ENCODE measurements around the gene TEAD2.

TEAD2 gene

GRCh38 chr19:49359851-49360820 is 2.1 kb downstream of the TEAD2 start:
- ChIA-PET CTCF (no interaction called here), POLR2A (no interaction called here)
- H3K4me3 ChIP-seq (ENCODE audit: control insufficient read depth in 1 of 7, extremely low read depth in 1 of 7, insufficient read depth in 4 of 7, low read depth in 2 of 7, low read length in 6 of 7) = no peak overlapping the region
- no peaks in the 10 kb centered on the region for H3K9me3 ChIP-seq (ENCODE audit: control extremely low read depth in 1 of 5, control insufficient read depth in 4 of 5, insufficient read depth in 2 of 5, low read depth in 1 of 5, low read length in 4 of 5)
- DNase-seq = peak in 1 of 3 donors; percentile 25
- H3K27me3 ChIP-seq (replicated peaks in 2 of 5; ENCODE audit: control insufficient read depth in 4 of 5, insufficient read depth in 5 of 5, low read length in 4 of 5) = peaks cover 0 to 47% (median 16%) of the 10 kb centered on the region in 5 experiments
- no peaks in the 10 kb centered on the region for H3K36me3 ChIP-seq (ENCODE audit: control insufficient read depth in 4 of 4, insufficient read depth in 4 of 4, low read length in 3 of 4)
- no peak overlapping the region for H3K27ac ChIP-seq (ENCODE audit: insufficient read depth in 1 of 2, low read depth in 1 of 2, low read length in 2 of 2, poor library complexity in 1 of 2, severe bottlenecking in 2 of 2)
- WGBS (ENCODE audit: insufficient coverage) = 67% methylated on average over 5 of the region's 17 CpGs
- H3K4me1 ChIP-seq (ENCODE audit: control extremely low read depth in 1 of 4, control insufficient read depth in 4 of 4, insufficient read depth in 4 of 4, low read length in 3 of 4) = peaks cover 0 to 46% (median 31%) of the 10 kb centered on the region in 4 experiments

GRCh38 chr19:49357186-49357585 is 5.0 kb downstream of the TEAD2 start:
- WGBS (ENCODE audit: insufficient coverage) = 88% methylated on average over 9 of the region's 9 CpGs
- POLR2A ChIA-PET = interaction anchor here (0.7 kb wide), 1 partner anchor 9 kb away, joined by 3 read pairs; no protein-coding TSS in a partner anchor
- no peak for DNase-seq
- Histone ChIP-seq H3K27ac (ENCODE audit: insufficient read depth in 1 of 2, low read depth in 1 of 2, low read length in 2 of 2, poor library complexity in 1 of 2, severe bottlenecking in 2 of 2) (no peak overlapping the region), H3K4me1 (ENCODE audit: control extremely low read depth in 1 of 4, control insufficient read depth in 4 of 4, insufficient read depth in 4 of 4, low read length in 3 of 4) (peaks cover 0 to 22% (median 15%) of the 10 kb centered on the region in 4 experiments), H3K9me3 (ENCODE audit: control extremely low read depth in 1 of 5, control insufficient read depth in 4 of 5, insufficient read depth in 2 of 5, low read depth in 1 of 5, low read length in 4 of 5) (no peaks in the 10 kb centered on the region), H3K4me3 (ENCODE audit: control insufficient read depth in 1 of 7, extremely low read depth in 1 of 7, insufficient read depth in 4 of 7, low read depth in 2 of 7, low read length in 6 of 7) (no peak overlapping the region), H3K27me3 (replicated peaks in 2 of 5; ENCODE audit: control insufficient read depth in 4 of 5, insufficient read depth in 5 of 5, low read length in 4 of 5) (peaks cover 0 to 18% (median 3%) of the 10 kb centered on the region in 5 experiments), H3K36me3 (ENCODE audit: control insufficient read depth in 4 of 4, insufficient read depth in 4 of 4, low read length in 3 of 4) (no peaks in the 10 kb centered on the region)
- CTCF ChIA-PET = no interaction called here

DNA sequence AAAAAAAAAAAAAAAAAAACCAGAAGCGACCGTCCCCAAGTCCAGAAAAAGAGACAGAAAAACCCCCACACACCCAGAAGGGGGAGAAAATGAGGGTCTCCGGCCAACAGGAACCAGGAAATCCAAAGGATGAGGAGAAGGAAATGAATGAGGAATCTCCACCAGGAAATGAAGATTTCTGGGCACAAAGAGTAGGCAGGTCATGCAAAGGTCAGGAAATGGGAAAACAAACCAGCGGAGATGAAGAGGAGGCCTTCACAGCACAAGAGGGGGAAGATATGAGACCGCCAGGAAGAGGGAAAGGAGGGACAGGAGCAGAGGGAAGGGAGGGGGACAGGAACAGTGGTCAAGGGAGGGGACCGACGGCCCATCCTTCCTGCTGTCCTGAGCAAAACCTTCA is 5.8 kb downstream of the TEAD2 start:
- Histone ChIP-seq H3K36me3 (ENCODE audit: control insufficient read depth in 4 of 4, insufficient read depth in 4 of 4, low read length in 3 of 4) (no peaks in the 10 kb centered on the region), H3K9me3 (ENCODE audit: control extremely low read depth in 1 of 5, control insufficient read depth in 4 of 5, insufficient read depth in 2 of 5, low read depth in 1 of 5, low read length in 4 of 5) (no peaks in the 10 kb centered on the region), H3K27me3 (replicated peaks in 2 of 5; ENCODE audit: control insufficient read depth in 4 of 5, insufficient read depth in 5 of 5, low read length in 4 of 5) (peaks cover 0 to 9% (median 3%) of the 10 kb centered on the region in 5 experiments), H3K4me1 (ENCODE audit: control extremely low read depth in 1 of 4, control insufficient read depth in 4 of 4, insufficient read depth in 4 of 4, low read length in 3 of 4) (peaks cover 0 to 14% (median 11%) of the 10 kb centered on the region in 4 experiments), H3K4me3 (ENCODE audit: control insufficient read depth in 1 of 7, extremely low read depth in 1 of 7, insufficient read depth in 4 of 7, low read depth in 2 of 7, low read length in 6 of 7) (no peak overlapping the region), H3K27ac (ENCODE audit: insufficient read depth in 1 of 2, low read depth in 1 of 2, low read length in 2 of 2, poor library complexity in 1 of 2, severe bottlenecking in 2 of 2) (no peak overlapping the region)
- ChIA-PET CTCF (interaction anchor here (0.5 kb wide), 1 partner anchor 30 kb away, joined by 4 read pairs; no protein-coding TSS in a partner anchor), POLR2A (no interaction called here)
- DNase-seq = no peak
- WGBS (ENCODE audit: insufficient coverage) = 88% methylated on average over 5 of the region's 7 CpGs

DNA sequence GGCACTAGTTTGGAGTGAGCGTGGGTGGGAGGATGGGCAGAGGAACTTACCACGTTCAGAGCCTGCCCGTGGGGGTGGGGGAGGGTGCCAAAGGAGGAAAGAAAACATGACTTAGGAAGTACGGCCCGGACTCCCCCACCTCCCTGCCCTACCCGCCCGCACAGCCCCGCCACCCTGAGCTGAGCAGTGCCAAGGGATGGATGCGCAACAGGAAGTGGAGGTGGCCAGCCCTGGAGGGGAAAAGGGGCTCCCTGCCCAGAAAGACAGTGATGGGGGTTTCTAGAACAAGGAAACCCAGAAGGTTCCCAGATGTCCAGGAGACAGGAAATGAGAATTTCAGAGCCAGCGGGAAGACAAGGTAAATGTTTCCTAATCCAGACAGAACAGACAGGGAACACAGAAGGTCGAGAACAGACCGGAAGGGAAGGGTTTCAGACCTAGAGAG is 6.3 kb downstream of the TEAD2 start:
- no peak for DNase-seq
- no peak overlapping the region for H3K4me3 ChIP-seq (ENCODE audit: control insufficient read depth in 1 of 7, extremely low read depth in 1 of 7, insufficient read depth in 4 of 7, low read depth in 2 of 7, low read length in 6 of 7)
- H3K4me1 ChIP-seq (ENCODE audit: control extremely low read depth in 1 of 4, control insufficient read depth in 4 of 4, insufficient read depth in 4 of 4, low read length in 3 of 4) = peaks cover 0 to 10% (median 9%) of the 10 kb centered on the region in 4 experiments
- CTCF ChIA-PET = interaction anchor here (0.5 kb wide), 1 partner anchor 30 kb away, joined by 4 read pairs; no protein-coding TSS in a partner anchor
- H3K27ac ChIP-seq (ENCODE audit: insufficient read depth in 1 of 2, low read depth in 1 of 2, low read length in 2 of 2, poor library complexity in 1 of 2, severe bottlenecking in 2 of 2) = no peak overlapping the region
- H3K9me3 ChIP-seq (ENCODE audit: control extremely low read depth in 1 of 5, control insufficient read depth in 4 of 5, insufficient read depth in 2 of 5, low read depth in 1 of 5, low read length in 4 of 5) = no peaks in the 10 kb centered on the region
- H3K36me3 ChIP-seq (ENCODE audit: control insufficient read depth in 4 of 4, insufficient read depth in 4 of 4, low read length in 3 of 4) = no peaks in the 10 kb centered on the region
- H3K27me3 ChIP-seq (replicated peaks in 2 of 5; ENCODE audit: control insufficient read depth in 4 of 5, insufficient read depth in 5 of 5, low read length in 4 of 5) = peaks cover 0 to 5% (median 5%) of the 10 kb centered on the region in 5 experiments
- POLR2A ChIA-PET = no interaction called here
- WGBS (ENCODE audit: insufficient coverage) = 0% methylated on average over 3 of the region's 12 CpGs

DNA sequence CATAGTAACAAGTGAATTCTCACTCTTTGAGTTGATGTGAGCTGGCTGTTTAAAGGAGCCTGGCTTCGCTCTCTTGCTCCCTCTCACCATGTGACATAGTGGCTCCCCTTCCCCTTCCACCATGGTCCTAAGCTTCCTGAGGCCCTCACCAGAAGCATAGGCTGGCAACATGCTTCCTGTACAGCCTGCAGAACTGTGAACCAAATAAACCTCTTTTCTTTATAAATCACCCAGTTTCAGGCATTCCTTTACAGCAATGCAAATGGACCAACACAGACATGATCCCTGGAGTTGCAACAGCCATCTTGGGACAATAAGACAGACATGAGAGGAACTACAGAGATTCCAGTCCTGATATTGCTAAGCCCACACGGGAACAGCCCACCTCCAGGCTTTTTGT is 12.6 kb downstream of the TEAD2 start:
- Histone ChIP-seq H3K9me3 (ENCODE audit: control extremely low read depth in 1 of 5, control insufficient read depth in 4 of 5, insufficient read depth in 2 of 5, low read depth in 1 of 5, low read length in 4 of 5) (peaks cover 0 to 5% (median 0%) of the 10 kb centered on the region in 5 experiments), H3K27ac (ENCODE audit: insufficient read depth in 1 of 2, low read depth in 1 of 2, low read length in 2 of 2, poor library complexity in 1 of 2, severe bottlenecking in 2 of 2) (no peak overlapping the region), H3K4me1 (ENCODE audit: control extremely low read depth in 1 of 4, control insufficient read depth in 4 of 4, insufficient read depth in 4 of 4, low read length in 3 of 4) (no peaks in the 10 kb centered on the region), H3K36me3 (ENCODE audit: control insufficient read depth in 4 of 4, insufficient read depth in 4 of 4, low read length in 3 of 4) (no peaks in the 10 kb centered on the region), H3K4me3 (ENCODE audit: control insufficient read depth in 1 of 7, extremely low read depth in 1 of 7, insufficient read depth in 4 of 7, low read depth in 2 of 7, low read length in 6 of 7) (no peak overlapping the region), H3K27me3 (replicated peaks in 2 of 5; ENCODE audit: control insufficient read depth in 4 of 5, insufficient read depth in 5 of 5, low read length in 4 of 5) (peaks cover 0 to 3% (median 0%) of the 10 kb centered on the region in 5 experiments)
- ChIA-PET POLR2A (no interaction called here), CTCF (interaction anchor here (1.0 to 1.7 kb wide), 4 partner anchors 9 to 48 kb away, joined by 3 read pairs; partner anchors contain the start of gene KASH5)
- DNase-seq = no peak
- WGBS (ENCODE audit: insufficient coverage) = no CpG with 5 or more reads among the region's 2 CpGs

DNA sequence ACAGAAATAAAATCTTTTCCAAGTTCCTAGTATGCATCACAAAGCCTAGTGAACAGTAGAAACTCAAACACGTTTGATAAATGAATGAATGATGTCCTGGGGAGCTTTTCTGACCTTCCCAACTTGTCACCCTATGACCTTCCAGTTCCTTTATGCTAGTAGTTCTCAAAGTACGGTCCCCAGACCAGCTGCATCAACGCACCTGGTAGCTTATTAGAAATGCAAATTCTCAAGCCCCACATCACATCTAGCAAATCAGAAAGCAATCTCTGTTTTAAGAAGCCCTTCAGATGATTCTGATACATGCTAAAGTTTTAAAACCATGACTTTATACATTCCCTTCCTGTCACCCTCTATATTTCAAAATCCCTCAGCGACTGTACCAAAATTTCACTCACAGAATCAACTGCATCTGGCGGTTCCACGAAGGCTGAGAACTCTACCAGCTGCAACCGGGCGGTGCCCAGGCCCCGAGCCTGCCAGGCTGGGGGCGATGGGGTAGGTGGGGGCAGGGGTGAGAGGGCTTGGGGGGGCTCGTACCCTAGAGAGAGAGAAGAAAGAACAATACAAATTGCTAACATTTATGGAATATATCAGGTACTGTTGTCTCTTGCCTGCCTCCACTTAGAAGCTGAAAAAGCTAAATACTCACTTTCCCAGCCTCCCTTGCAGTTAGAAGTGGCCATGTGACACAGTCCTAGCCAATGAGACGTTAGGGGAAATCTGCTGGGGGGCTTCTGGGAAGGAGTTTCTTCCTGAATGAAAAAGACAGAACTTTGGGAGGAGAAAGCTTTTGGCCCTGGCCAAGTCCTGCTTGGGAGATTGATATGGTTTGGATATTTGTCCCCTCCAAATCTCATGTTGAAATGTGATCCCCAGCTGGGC is 13.7 kb downstream of the TEAD2 start:
- DNase-seq = no peak
- H3K36me3 ChIP-seq (ENCODE audit: control insufficient read depth in 4 of 4, insufficient read depth in 4 of 4, low read length in 3 of 4) = no peaks in the 10 kb centered on the region
- WGBS (ENCODE audit: insufficient coverage) = 92% methylated on average over 2 of the region's 12 CpGs
- H3K27me3 ChIP-seq (replicated peaks in 2 of 5; ENCODE audit: control insufficient read depth in 4 of 5, insufficient read depth in 5 of 5, low read length in 4 of 5) = peaks cover 0 to 3% (median 0%) of the 10 kb centered on the region in 5 experiments
- H3K4me1 ChIP-seq (ENCODE audit: control extremely low read depth in 1 of 4, control insufficient read depth in 4 of 4, insufficient read depth in 4 of 4, low read length in 3 of 4) = no peaks in the 10 kb centered on the region
- ChIA-PET POLR2A (interaction anchor here (1.1 kb wide), 1 partner anchor 9 kb away, joined by 3 read pairs; no protein-coding TSS in a partner anchor), CTCF (interaction anchor here (1.0 to 1.7 kb wide), 2 partner anchors 8 to 12 kb away, joined by 3 read pairs; no protein-coding TSS in a partner anchor)
- peaks cover 0 to 5% (median 0%) of the 10 kb centered on the region in 5 experiments for H3K9me3 ChIP-seq (ENCODE audit: control extremely low read depth in 1 of 5, control insufficient read depth in 4 of 5, insufficient read depth in 2 of 5, low read depth in 1 of 5, low read length in 4 of 5)
- H3K27ac ChIP-seq (ENCODE audit: insufficient read depth in 1 of 2, low read depth in 1 of 2, low read length in 2 of 2, poor library complexity in 1 of 2, severe bottlenecking in 2 of 2) = no peak overlapping the region
- no peak overlapping the region for H3K4me3 ChIP-seq (ENCODE audit: control insufficient read depth in 1 of 7, extremely low read depth in 1 of 7, insufficient read depth in 4 of 7, low read depth in 2 of 7, low read length in 6 of 7)

Measured in common myeloid progenitor, CD34-positive (primary cell).